ENCODE measurements around the gene CCHCR1.
"Not testable (repeated sequence)": the region's sequence is repeated elsewhere in the genome, so short reads cannot be mapped to it uniquely, and the experiment has no call there.

Gene CCHCR1, protein sequence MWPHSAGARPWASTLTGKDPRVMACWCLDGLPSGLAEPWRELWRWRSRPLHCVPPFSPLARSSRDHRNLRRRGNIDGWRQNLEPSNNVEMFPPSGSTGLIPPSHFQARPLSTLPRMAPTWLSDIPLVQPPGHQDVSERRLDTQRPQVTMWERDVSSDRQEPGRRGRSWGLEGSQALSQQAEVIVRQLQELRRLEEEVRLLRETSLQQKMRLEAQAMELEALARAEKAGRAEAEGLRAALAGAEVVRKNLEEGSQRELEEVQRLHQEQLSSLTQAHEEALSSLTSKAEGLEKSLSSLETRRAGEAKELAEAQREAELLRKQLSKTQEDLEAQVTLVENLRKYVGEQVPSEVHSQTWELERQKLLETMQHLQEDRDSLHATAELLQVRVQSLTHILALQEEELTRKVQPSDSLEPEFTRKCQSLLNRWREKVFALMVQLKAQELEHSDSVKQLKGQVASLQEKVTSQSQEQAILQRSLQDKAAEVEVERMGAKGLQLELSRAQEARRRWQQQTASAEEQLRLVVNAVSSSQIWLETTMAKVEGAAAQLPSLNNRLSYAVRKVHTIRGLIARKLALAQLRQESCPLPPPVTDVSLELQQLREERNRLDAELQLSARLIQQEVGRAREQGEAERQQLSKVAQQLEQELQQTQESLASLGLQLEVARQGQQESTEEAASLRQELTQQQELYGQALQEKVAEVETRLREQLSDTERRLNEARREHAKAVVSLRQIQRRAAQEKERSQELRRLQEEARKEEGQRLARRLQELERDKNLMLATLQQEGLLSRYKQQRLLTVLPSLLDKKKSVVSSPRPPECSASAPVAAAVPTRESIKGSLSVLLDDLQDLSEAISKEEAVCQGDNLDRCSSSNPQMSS

DNA sequence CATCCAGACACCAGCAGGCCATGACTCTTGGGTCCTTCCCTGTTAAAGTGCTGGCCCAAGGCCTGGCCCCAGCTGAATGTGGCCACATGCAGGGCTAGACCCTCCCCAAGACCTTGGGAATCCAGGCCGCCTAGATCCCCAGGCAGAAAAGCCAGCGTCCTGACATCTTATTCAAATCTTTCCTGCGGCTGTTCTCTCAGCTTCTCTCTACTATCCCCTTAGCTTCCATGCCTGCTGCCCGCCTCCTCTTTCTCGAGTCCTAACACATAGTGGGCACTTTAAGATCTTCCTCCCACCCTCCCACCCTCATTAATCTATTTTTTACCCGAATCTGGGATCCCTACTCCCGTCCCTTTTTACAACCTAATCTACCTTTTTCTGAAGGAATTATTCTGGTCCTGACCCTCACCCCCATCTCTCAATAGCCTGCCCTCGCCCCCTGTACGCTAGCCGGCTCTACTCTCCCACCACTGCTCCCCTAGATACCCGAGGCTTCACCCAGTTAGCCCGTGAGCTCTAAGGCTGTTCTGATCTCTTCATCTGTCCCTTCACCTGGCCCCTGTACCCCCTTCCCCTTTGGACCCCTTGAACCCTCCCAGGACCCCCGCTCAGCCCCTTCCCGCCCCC, at the start of gene CCHCR1:
TSS of gene CCHCR1 (minus strand) at position 290 of the 627 bp plus-strand sequence. CDS start at position 88, 202 bp downstream.
- DNase-seq, result no peak

DNA sequence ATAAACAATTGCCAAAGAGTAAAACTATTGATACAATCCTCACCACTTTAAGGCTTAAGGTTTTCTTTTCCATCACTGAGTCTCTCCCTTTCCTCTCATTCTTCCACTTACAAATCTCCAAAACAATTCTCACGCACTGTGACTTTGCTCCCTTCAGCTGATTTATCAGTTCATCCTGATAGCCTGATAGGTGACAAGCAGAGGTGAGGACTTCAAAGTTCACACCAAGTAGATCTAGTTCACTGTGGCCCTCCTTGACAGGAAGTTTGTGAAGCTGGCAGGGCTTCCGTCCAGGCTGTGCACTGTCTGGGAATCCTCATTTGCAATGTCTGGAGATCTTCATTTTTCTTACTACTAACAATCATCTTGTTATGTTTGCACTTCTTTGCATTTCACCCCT, 48.0 kb upstream of the CCHCR1 start:
- no peak for DNase-seq

DNA sequence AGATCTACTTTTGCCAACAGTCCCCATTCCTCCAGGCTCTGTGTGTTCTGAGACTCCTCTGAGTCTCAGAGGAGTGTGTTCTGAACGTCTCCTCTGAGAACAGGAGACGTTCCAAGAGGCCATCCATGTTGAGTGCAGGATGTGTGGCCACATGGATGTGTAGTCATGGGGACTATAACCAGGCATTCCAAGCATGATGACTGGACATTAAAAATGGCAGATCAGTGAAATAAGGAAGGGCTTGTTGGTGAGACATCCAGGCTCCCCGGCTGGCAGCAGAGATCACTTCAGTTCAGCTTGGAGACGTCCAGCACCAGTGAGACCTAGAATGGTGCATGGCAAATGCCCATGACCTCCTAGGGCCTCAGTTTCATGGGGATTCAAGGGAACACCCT, 47.1 kb upstream of the CCHCR1 start:
- DNase-seq, result no peak

DNA sequence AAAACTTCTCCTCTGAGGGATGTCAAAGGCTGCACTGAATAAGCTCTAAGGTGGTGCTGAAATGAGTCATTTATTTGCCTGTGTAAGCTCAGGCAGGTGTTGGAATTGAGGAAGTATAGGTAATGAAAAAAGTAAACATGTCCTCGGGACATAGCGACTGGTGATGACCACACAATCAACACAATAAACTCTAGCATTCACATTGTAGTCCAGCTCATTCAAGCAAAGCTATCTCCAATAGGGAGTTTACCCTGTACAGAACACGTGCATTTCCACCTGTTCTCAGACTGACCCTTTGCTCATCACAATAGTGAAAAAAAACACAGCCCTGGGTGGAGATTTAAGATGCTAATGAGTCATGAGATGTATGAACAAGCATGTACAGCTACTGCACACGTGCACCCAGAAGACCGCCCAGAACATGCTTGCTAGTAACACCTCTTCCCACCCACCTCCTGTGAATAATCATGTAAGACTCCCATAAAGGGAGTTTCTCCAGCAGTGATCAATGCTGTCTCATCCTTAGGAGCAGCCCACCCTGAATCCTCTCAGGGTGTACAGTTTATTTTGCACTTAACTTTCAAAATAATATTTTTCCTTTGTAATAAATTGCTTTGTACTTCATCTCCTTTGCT, 45.9 kb upstream of the CCHCR1 start:
- peak; percentile 43 to 55 for DNase-seq

DNA sequence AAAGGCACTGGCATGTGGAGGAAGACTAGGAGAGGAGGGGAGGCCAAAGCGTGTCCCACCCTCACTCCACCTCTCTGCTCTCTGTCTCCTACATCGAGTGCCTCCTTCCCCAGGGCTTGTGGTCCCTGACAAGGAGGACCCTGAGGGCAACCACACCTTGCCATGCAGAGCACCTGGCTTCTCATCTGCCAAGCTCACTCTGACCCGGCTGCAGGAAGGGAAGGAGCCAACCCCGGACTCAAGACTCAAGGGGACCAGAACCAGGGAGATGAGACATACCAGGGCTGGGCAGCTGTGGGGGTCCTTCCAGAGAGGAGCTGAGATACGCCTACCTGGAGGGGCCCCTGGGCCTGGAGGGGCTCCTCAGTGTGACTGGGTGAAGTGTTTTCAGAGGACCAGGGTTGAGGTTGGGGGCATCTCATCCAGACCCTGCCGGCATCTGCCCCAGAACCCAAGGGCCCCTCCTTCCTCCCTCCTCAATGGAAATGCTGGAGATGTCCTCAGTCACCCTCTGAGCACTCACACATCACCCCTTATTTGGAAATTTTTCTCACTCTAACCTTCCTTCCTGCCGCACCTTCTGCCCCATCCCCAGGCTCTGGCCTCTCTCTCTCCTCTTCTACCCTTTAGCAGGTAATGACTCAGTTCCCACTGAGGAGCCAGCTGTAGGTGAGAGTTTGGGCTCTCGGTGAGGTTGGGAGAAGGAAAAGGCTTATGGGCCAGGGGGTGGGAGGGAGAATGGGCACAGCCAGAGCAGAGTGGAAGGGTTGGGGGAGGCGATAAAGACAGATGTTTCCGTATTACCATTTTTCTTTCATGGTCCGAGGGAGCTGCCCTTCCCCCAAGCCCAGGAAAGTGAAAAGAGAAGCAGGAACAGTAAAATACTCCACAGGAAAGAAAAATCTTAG, 44.9 kb upstream of the CCHCR1 start:
- no peak for DNase-seq

DNA sequence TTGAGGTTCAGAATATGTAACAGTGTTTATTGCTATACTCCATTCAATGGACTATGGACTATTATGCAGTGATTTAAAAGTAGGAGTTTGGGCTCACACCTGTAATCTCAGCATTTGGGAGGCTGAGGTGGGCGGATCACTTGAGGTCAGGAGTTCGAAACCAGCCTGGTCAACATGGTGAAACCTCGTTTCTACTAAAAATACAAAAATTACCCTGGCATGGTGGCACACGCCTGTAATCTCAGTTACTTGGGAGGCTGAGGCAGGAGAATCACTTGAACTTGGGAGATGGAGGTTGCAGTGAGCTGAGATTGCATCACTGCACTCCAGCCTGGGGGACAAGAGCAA, 41.5 kb upstream of the CCHCR1 start:
- DNase-seq, result not testable (repeated sequence)

DNA sequence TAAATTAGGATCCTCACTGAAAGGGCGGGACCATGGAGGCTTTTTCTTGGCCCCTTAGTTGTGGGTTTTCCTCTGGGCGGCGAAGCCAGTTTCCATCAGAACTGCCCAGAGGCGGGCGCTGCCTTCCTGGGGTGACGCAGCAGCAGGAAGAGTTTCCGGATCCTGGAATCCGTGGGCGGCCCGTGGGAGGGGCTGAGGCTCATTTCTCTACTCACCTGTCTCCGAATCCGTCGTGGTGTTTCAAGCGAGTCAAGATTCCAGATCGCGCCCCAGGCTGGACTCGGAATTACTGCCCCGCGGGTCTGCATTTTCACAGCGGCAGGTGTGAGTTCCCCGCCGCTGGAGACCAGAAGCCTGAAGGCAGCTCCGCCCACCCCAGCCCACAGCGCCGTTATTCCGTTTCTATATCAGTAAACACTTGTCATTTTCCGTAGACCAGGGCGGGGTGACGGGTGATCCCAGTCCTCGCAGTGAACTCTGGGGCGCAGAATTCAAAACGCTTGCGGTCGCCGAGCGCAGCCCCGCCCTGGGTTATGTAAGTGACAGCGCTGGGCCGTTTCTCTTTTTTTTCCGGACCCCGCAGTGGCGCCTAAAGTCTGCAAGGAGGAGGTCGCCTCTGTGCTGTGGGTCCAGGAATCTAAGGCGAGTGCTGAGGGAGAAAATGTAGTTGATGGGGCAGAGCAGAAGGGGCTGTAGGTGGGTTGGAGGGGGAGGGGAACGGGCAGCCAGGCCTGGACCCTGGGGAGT, 40.1 kb upstream of the CCHCR1 start:
- DNase-seq, result peak; percentile 80 to 83

DNA sequence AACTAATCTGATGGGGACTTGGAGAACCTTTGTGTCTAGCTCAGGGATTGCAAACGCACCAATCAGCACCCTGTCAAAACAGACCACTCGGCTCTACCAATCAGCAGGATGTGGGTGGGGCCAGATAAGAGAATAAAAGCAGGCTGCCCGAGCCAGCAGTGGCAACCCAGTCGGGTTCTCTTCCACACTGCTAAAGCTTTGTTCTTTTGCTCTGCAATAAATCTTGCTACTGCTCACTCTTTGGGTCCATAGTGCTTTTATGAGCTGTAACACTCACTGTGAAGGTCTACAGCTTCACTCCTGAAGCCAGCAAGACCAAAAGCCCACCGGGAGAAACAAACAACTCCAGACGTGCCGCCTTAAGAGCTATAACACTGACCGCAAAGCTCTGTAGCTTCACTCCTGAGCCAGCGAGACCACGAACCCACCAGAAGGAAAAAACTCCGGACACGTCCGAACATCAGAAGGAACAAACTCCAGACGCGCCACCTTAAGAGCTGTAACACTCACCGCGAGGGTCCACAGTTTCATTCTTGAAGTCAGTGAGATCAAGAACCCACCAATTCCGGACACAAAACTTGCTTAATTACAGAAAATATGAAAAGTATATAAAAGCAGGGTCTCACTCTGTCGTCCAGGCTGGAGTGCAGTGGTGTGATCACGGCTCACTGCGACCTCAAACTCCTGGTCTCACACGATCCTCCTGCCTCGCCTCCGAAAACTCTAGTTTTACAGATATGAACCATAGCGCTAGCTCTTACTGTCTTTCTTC, 38.8 kb upstream of the CCHCR1 start:
- DNase-seq, result not testable (repeated sequence)

DNA sequence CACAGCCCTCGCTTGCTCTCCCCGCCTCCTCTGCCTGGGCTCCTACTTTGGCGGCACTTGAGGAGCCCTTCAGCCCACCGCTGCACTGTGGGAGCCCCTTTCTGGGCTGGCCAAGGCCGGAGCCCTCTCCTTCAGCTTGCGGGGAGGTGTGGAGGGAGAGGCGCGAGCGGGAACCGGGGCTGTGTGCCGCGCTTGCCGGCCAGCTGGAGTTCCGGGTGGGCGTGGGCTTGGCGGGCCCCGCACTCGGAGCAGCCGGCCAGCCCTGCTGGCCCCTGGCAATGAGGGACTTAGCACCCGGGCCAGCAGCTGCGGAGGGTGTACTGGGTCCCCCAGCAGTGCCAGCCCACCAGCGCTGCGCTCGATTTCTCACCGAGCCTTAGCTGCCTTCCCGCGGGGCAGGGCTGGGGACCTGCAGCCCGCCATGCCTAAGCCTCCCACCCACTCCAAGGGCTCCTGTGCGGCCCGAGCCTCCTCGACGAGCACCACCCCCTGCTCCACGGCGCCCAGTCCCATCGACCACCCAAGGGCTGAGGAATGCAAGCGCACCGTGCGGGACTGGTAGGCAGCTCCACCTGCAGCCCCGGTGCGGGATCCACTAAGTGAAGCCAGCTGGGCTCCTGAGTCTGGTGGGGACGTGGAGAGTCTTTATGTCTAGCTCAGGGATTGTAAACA, 37.8 kb upstream of the CCHCR1 start:
- DNase-seq, result not testable (repeated sequence)

DNA sequence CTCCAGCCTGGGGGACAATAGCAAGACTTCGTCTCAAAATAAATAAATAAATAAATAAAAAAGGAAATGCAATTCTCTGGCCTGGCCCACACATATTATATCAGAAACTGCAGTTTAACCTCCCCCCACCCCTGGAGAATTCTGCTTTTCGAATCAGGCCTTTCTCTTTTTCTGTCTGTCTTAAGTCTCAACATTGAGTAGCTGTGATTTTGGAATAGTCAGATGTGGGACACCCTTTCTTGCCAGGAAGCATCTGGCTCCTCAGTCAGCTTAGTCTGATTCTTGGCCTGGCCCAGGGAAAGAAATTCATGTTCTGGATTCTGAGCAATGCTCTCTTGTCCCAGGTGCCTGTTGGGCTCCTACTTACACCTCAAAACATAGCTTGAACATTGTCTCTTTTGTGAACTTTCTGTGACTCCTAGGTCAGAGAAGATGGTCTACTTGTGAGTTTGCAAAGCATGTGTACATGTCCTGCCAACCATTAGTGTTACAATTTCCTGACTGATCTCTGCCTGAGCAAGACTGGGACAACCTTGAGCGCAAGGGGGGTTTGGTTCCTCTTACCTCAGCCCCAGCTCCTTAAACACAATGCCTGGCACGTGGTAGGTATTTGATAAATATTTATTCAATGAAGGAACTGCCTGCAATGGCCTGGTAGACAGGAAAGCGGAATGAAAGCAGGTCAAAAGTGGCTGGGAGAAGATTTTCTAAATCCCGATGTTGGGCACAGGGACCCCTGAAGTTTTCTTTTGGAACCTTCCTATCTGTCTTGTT, 36.6 kb upstream of the CCHCR1 start:
- no peak for DNase-seq

DNA sequence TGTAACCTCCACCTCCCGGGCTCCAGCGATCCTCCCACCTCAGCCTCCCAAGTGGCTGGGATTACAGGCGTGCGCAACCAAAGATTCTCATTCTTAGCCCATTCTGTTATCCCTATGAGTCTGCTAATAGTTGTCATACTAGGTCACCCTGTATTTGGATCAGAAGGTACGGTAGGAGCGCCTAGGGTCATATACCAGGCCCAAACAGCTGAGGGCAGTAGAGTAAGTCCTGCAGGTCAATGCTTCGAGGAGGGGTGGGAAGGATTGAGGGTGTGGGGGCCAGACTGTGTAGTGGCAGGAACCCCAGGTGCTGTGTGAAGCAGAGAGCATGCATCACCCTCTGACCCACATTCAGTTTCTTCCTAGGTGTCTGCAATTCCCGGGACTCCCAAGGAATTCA, 35.6 kb upstream of the CCHCR1 start:
- DNase-seq, result no peak

DNA sequence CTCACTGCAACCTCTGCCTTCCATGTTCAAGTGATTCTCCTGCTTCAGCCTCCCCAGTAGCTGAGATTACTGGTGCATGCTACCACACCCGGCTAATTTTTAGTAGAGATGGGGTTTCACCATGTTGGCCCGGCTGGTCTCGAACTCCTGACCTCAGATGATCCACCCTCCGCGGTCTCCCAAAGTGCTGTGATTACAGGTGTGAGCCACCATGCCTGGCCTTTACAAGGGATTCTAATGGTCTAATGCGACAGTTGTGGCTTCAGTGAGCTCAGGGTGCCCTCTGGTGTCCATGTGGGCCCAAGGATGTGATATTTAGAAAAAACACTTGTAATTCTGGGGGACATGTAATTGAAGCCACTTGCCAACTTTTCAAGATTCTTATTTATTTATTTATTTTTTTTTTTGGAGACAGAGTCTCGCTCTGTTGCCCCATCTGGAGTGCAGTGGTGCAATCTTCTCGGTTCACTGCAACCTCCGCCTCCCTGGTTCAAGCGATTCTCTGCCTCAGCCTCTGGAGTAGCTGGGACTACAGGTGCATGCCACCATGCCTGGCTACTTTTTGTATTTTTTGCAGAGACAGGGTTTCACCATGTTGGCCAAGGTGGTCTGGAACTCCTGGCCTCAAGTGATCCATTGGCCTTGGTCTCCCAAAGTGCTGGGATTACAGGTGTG, 35.0 kb upstream of the CCHCR1 start:
- peak; percentile 40 to 53 for DNase-seq

DNA sequence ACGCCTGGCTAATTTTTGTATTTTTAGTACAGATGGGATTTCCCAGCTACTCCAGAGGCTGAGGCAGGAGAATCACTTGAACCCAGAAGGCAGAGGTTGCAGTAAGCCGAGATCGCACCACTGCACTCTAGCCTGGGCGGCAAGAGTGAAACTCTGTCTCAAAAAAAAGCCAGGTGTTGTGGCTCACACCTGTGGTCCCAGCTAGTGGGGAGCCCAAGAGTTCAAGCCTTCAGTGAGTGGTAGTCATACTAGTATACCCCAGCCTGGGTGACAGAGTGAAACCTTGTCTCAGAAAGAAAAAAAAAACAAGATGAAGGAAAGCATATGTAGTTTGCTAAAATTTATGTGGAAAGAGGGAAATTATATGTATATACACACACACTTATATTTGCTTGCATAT, 32.9 kb upstream of the CCHCR1 start:
- DNase-seq, result no peak

DNA sequence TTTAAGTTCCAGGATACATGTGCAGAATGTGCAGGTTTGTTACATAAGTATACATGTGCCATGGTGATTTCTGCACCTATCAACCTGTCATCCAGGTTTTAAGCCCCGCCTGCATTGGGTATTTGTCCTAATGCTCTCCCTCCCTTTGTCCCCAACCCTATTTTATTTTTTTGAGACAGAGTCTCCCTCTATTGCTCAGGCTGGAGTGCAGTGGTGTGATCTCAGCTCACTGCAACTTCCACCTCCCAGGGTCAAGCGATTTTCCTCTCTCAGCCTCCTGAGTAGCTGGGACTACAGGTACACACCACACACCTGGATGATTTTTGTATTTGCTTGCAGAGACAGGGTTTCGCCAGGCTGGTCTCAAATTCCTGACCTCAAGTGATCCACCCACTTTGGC, 31.6 kb upstream of the CCHCR1 start:
- not testable (repeated sequence) for DNase-seq

DNA sequence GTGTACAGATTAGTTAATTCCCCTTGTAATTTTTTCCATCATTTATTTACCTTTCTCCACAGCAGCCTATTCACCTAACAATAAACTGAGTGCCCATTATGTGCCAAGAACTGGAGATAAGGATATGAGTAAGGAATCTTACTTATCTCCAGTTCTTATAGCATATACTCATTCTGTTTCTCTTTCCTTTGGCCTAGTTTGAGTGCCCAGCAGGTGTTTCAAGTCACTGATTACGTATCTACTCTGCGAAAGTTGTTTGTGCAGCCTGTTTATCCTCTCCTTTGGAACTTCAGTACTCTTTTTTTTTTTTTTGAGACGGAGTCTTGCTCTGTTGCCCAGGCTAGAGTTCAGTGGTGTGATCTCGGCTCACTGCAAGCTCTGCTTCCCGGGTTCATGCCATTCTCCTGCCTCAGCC, 30.2 kb upstream of the CCHCR1 start:
- no peak for DNase-seq

DNA sequence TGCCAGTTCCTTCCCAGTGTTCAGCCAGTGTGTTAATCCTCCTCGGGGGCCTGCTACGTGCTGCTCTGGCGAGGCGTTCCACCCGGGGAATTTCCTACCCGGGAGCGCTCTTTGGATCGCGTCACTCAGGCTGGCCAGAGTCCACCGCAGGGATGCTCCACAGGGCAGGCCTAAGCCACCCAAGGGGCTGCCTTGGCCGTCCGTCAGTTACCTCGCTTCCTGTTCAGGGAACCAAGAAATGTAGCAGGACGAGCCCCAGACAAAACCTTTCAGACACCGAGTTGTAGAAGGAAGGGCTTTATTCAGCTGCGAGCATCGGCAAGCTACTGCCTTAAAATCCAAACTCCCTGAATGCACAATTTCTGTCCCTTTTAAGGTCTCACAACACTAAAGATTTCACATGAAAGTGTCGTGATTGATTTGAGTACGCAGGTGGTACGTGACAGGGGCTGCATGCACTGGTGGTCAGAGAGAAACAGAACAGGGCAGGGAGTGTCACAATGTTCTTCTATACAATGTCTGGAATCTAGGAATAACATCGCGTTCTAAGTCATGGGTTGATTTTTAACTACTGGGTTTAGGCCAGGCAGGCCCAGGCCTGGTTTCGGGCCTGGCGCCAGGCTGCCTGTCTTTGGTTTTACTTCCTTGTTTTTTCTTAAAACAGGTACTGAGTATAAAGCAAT, 28.6 kb upstream of the CCHCR1 start:
- DNase-seq, result no peak

DNA sequence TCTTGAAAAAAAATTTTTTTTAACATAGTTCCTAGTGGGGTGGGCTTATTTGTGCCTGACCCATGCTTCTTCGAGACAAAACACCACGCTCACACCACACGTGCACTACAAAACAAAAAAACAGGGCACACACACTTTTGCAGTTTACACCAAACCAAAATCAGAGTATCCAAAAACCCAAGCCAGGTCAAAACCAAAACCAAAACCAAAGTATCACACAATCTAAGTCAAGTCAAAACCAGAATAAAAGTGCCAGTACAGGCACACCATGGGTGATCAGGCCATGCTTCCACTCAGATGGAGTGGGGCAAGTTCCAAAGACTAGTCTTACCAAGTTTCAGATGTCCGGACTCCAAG, 28.1 kb upstream of the CCHCR1 start:
- DNase-seq, result not testable (repeated sequence)

DNA sequence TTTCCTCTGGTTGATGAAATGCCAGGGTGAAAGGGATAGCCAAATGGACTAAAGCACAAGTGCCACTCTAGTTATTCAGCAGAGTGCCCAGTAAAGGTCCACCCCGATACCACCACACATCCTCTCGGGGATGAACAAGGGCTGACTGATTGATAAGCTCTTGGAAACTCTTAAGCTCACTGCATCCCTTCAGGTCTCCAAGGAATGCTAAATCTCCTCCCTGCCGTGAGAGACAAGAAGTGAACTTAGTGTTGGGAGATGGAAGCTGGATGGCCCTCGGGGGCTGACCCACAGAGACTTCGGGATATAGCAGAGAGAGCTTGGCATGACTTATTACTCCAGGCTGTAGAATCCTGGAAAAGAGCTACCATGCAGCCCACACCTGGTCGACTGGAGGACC, 26.3 kb upstream of the CCHCR1 start:
- not testable (repeated sequence) for DNase-seq
